ENCODE results near the gene NEAT1.

The NEAT1 gene

DNA sequence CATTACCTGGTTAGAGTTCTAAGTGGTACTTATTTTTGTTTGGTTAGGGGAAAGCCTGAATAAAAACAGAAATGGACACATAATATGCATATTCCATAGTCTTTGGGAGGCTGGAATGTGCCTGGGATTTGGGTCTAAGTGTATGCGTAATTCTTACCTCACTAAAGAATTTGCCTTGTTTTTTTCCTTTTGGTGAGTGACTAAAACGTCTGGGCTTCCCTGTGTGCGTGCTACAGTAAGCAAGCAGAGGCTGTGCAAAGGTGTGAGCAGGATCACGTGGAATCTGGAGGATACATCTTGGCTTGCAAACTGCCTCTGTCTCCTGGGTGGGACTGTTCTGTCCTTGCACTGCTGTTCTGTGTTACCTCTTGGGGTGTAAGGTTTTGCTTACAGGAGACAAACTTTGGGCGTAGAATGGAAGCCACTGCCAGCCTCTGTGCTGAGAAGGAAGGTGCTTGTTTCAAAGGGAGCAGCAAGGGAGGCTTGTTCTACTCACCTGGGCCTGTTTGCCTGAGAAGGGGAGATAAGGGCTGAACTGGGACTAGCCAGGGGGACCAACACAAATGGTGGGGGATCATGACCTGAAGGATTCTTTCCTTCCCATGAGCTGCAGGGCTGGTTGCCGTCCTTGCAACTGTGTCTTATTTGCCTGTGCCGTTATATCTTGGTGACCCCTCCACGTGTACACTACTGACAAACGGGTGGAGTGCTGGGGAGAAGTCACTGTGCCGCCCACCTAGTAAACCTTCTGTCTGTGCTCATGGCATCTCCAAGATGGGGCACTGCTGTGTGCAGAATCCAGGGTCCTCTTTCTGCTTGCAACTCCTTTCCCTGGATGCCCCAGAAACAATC lies 4.5 kb downstream of the NEAT1 start:
- H3K27ac ChIP-seq (ENCODE audit: insufficient read depth in 1 of 2, low read depth in 1 of 2, low read length in 2 of 2, poor library complexity in 1 of 2, severe bottlenecking in 2 of 2) = peak overlapping the region; percentile 99 to 100
- POLR2A ChIA-PET = interaction anchor here (0.7 to 17.4 kb wide), 15 partner anchors 11 to 167 kb away, joined by 3 to 747 read pairs (median 5); partner anchors contain the start of genes FRMD8, MALAT1 and SLC25A45
- CTCF ChIA-PET = interaction anchor here (1.0 to 6.2 kb wide), 6 partner anchors 10 to 72 kb away, joined by 3 to 74 read pairs (median 3); partner anchors contain the start of gene MALAT1
- no peaks in the 10 kb centered on the region for H3K27me3 ChIP-seq (replicated peaks in 2 of 5; ENCODE audit: control insufficient read depth in 4 of 5, insufficient read depth in 5 of 5, low read length in 4 of 5)
- peaks cover 35 to 75% (median 51%) of the 10 kb centered on the region in 4 experiments for H3K4me1 ChIP-seq (ENCODE audit: control extremely low read depth in 1 of 4, control insufficient read depth in 4 of 4, insufficient read depth in 4 of 4, low read length in 3 of 4)
- WGBS (ENCODE audit: insufficient coverage) = 87% methylated on average over 3 of the region's 10 CpGs
- H3K36me3 ChIP-seq (ENCODE audit: control insufficient read depth in 4 of 4, insufficient read depth in 4 of 4, low read length in 3 of 4) = peaks cover 0 to 35% (median 9%) of the 10 kb centered on the region in 4 experiments
- peak overlapping the region in 6 of 7 experiments; percentile 76 to 100 (median 100) for H3K4me3 ChIP-seq (ENCODE audit: control insufficient read depth in 1 of 7, extremely low read depth in 1 of 7, insufficient read depth in 4 of 7, low read depth in 2 of 7, low read length in 6 of 7)
- DNase-seq = peak in 2 of 3 donors; percentile 82 to 90
- no peaks in the 10 kb centered on the region for H3K9me3 ChIP-seq (ENCODE audit: control extremely low read depth in 1 of 5, control insufficient read depth in 4 of 5, insufficient read depth in 2 of 5, low read depth in 1 of 5, low read length in 4 of 5)

DNA sequence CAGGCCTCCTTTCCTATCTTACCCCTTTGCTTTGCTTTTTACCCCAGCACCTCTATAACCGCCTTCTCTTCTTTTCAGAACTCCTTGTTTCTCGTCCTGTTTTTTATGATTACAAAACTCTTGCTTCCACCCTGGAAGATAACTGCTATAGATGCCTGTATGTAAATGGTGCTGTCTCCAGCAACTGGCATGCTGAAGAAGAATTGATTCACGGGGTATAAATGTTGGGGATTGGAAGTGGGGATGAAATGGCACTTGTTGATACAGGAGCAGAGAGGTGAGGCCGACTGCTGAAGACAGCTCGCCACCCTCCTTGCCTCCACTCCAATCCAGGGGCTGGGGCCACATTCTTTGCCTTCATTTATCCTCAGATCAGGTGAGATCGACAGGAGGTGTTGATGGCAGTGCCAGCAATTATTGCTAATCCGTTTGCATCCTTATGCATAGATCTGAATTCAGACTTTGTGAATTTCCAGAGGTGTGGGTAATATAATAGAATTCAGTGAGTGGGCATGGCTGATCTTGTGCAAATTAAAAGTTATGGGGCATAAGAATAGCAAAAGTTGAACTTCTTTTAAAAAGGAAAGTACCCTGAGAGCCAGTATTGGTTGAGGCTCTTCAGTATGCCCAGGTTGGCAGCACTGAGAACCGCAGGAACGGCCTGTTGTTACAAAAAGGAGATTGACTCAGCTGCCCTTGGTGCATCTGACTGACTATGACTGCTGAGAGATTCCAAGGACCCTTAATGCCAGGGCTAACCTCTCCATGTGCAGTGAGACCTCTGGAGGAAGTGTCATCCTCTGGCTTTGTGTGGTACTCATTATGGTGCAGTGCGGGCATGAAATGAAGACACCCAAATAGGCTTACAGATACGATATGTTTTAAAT lies 5.3 kb downstream of the NEAT1 start:
- ChIA-PET POLR2A (interaction anchor here (0.7 to 17.4 kb wide), 12 partner anchors 11 to 166 kb away, joined by 3 to 747 read pairs (median 3); partner anchors contain the start of genes FRMD8 and MALAT1), CTCF (interaction anchor here (1.3 to 4.7 kb wide), 4 partner anchors 9 to 80 kb away, joined by 3 to 26 read pairs (median 3); no protein-coding TSS in a partner anchor)
- peaks cover 36 to 80% (median 57%) of the 10 kb centered on the region in 4 experiments for H3K4me1 ChIP-seq (ENCODE audit: control extremely low read depth in 1 of 4, control insufficient read depth in 4 of 4, insufficient read depth in 4 of 4, low read length in 3 of 4)

DNA sequence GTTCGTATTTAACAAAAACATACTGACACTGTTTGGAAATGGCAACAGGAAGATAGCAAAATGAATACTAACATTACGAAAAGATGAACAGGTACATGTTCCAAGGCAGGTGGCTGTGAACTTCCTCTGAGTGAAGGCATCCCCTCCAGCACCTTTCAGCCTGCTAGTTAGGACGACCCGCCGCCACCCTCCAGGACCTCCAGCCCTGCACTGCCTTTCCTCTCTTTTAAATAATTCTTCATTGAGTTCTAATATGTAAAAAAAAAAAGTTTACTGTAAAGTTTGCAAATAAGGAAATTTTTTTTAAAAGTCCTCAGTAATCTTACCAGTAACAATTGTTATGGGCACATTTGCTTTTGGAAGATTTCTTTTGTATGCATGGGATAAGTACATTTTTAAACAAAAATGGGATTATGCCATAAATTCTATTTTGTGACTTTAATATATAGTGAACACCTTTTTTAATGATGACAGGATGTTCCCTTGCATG lies 6.0 kb downstream of the NEAT1 start:
- Histone ChIP-seq H3K4me3 (ENCODE audit: control insufficient read depth in 1 of 7, extremely low read depth in 1 of 7, insufficient read depth in 4 of 7, low read depth in 2 of 7, low read length in 6 of 7) (peak overlapping the region in 5 of 7 experiments; percentile 46 to 100 (median 99)), H3K4me1 (ENCODE audit: control extremely low read depth in 1 of 4, control insufficient read depth in 4 of 4, insufficient read depth in 4 of 4, low read length in 3 of 4) (peaks cover 36 to 75% (median 59%) of the 10 kb centered on the region in 4 experiments), H3K9me3 (ENCODE audit: control extremely low read depth in 1 of 5, control insufficient read depth in 4 of 5, insufficient read depth in 2 of 5, low read depth in 1 of 5, low read length in 4 of 5) (no peaks in the 10 kb centered on the region), H3K27ac (ENCODE audit: insufficient read depth in 1 of 2, low read depth in 1 of 2, low read length in 2 of 2, poor library complexity in 1 of 2, severe bottlenecking in 2 of 2) (peak overlapping the region in 1 of 2 experiments; percentile 100), H3K27me3 (replicated peaks in 2 of 5; ENCODE audit: control insufficient read depth in 4 of 5, insufficient read depth in 5 of 5, low read length in 4 of 5) (no peaks in the 10 kb centered on the region), H3K36me3 (ENCODE audit: control insufficient read depth in 4 of 4, insufficient read depth in 4 of 4, low read length in 3 of 4) (peaks cover 0 to 32% (median 8%) of the 10 kb centered on the region in 4 experiments)
- POLR2A ChIA-PET = interaction anchor here (0.6 to 17.4 kb wide), 4 partner anchors 12 to 75 kb away, joined by 3 to 747 read pairs (median 36); partner anchors contain the start of gene MALAT1
- DNase-seq = no peak
- CTCF ChIA-PET = interaction anchor here (1.6 kb wide), 1 partner anchor 79 kb away, joined by 3 read pairs; no protein-coding TSS in a partner anchor
- WGBS (ENCODE audit: insufficient coverage) = 62% methylated on average over 4 of the region's 5 CpGs

More for the DNA sequence above, 5.3 kb downstream of the NEAT1 start:
- Histone ChIP-seq H3K27me3 (replicated peaks in 2 of 5; ENCODE audit: control insufficient read depth in 4 of 5, insufficient read depth in 5 of 5, low read length in 4 of 5) (no peaks in the 10 kb centered on the region), H3K4me3 (ENCODE audit: control insufficient read depth in 1 of 7, extremely low read depth in 1 of 7, insufficient read depth in 4 of 7, low read depth in 2 of 7, low read length in 6 of 7) (peak overlapping the region in 6 of 7 experiments; percentile 31 to 100 (median 94)), H3K36me3 (ENCODE audit: control insufficient read depth in 4 of 4, insufficient read depth in 4 of 4, low read length in 3 of 4) (peaks cover 0 to 36% (median 9%) of the 10 kb centered on the region in 4 experiments), H3K9me3 (ENCODE audit: control extremely low read depth in 1 of 5, control insufficient read depth in 4 of 5, insufficient read depth in 2 of 5, low read depth in 1 of 5, low read length in 4 of 5) (no peaks in the 10 kb centered on the region), H3K27ac (ENCODE audit: insufficient read depth in 1 of 2, low read depth in 1 of 2, low read length in 2 of 2, poor library complexity in 1 of 2, severe bottlenecking in 2 of 2) (peak overlapping the region; percentile 99 to 100)
- whole genome bisulfite sequencing (ENCODE audit: insufficient coverage) = 53% methylated on average over 5 of the region's 11 CpGs
- peak in 2 of 3 donors; percentile 67 to 73 for DNase-seq

DNA sequence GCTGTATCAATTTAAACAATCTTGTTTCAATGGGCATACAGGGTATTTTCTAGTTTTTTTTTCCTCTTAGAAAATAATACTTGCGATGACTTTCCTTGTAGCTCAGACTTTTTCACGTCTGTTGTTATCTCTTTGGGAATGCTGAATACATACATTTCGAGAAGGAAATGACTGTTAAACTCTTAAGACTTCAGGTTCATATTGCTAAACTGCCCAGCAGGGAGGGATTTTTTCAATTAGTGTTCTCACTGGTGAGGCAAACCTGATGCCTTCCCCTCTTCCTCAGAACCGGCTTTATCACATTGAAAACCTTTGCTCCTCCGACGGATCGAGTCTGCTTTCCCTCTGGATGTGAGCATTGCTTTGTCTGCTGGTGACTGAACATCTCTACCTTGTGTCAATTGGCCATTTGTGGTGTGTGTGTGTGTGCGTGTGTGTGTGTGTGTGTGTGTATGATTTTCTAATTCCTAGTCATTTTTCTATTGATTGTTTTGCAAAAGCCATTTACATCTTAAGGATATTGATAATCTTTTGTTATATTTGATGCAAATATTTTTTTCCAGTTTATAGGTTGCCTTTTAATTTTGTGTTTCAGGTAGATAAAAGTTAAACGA lies 6.6 kb downstream of the NEAT1 start:
- peak in 2 of 3 donors; percentile 47 to 58 for DNase-seq
- WGBS (ENCODE audit: insufficient coverage) = 15% methylated on average over 3 of the region's 9 CpGs
- POLR2A ChIA-PET = interaction anchor here (0.6 to 17.4 kb wide), 5 partner anchors 9 to 74 kb away, joined by 3 to 747 read pairs (median 16); partner anchors contain the start of gene MALAT1
- Histone ChIP-seq H3K27me3 (replicated peaks in 2 of 5; ENCODE audit: control insufficient read depth in 4 of 5, insufficient read depth in 5 of 5, low read length in 4 of 5) (no peaks in the 10 kb centered on the region), H3K36me3 (ENCODE audit: control insufficient read depth in 4 of 4, insufficient read depth in 4 of 4, low read length in 3 of 4) (peaks cover 0 to 30% (median 9%) of the 10 kb centered on the region in 4 experiments), H3K9me3 (ENCODE audit: control extremely low read depth in 1 of 5, control insufficient read depth in 4 of 5, insufficient read depth in 2 of 5, low read depth in 1 of 5, low read length in 4 of 5) (no peaks in the 10 kb centered on the region), H3K27ac (ENCODE audit: insufficient read depth in 1 of 2, low read depth in 1 of 2, low read length in 2 of 2, poor library complexity in 1 of 2, severe bottlenecking in 2 of 2) (peak overlapping the region; percentile 56 to 100), H3K4me1 (ENCODE audit: control extremely low read depth in 1 of 4, control insufficient read depth in 4 of 4, insufficient read depth in 4 of 4, low read length in 3 of 4) (peaks cover 36 to 75% (median 59%) of the 10 kb centered on the region in 4 experiments), H3K4me3 (ENCODE audit: control insufficient read depth in 1 of 7, extremely low read depth in 1 of 7, insufficient read depth in 4 of 7, low read depth in 2 of 7, low read length in 6 of 7) (peak overlapping the region in 6 of 7 experiments; percentile 12 to 100 (median 51))
- CTCF ChIA-PET = interaction anchor here (1.0 to 1.6 kb wide), 2 partner anchors 78 to 79 kb away, joined by 3 to 4 read pairs; no protein-coding TSS in a partner anchor

DNA sequence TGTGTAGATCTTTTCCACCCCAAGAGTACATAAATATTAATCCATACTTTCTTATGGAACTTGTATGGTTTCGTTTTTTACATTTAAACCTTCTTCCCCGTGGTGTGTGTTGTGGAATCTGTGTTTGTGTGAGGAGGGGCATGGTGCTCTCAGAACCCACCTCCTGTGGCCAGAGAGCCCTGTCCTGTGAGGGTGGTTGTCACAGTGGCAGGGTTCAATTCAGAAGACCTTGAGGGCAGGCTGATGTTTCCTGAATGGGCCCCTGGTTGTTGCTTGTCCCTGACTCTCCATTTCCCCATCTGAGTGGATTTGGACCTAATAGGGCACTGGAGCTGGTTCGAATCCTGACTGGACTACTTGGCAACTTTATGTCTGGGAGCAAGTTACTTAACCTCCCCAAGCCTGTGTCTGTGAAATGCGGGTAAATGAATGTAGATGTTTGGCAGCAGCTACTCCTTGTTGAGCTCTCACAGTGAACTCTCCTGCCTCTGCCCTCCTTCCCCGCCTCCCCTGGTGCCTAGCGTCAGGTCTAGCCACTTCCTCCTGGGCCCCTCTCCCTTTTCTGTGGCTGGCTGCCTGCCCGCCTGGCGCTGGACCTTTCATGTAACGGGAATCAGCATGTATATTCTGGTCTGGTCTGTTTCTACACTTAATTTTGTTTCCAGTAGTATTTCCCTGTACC lies 7.3 kb downstream of the NEAT1 start:
- ChIA-PET CTCF (interaction anchor here (1.0 to 1.4 kb wide), 11 partner anchors 9 to 80 kb away, joined by 3 to 5 read pairs (median 3); no protein-coding TSS in a partner anchor), POLR2A (interaction anchor here (0.6 to 17.4 kb wide), 5 partner anchors 10 to 74 kb away, joined by 3 to 747 read pairs (median 7); partner anchors contain the start of gene MALAT1)
- Histone ChIP-seq H3K27ac (ENCODE audit: insufficient read depth in 1 of 2, low read depth in 1 of 2, low read length in 2 of 2, poor library complexity in 1 of 2, severe bottlenecking in 2 of 2) (peak overlapping the region; percentile 56 to 100), H3K27me3 (replicated peaks in 2 of 5; ENCODE audit: control insufficient read depth in 4 of 5, insufficient read depth in 5 of 5, low read length in 4 of 5) (no peaks in the 10 kb centered on the region), H3K36me3 (ENCODE audit: control insufficient read depth in 4 of 4, insufficient read depth in 4 of 4, low read length in 3 of 4) (peaks cover 0 to 30% (median 13%) of the 10 kb centered on the region in 4 experiments), H3K4me1 (ENCODE audit: control extremely low read depth in 1 of 4, control insufficient read depth in 4 of 4, insufficient read depth in 4 of 4, low read length in 3 of 4) (peaks cover 36 to 68% (median 58%) of the 10 kb centered on the region in 4 experiments), H3K4me3 (ENCODE audit: control insufficient read depth in 1 of 7, extremely low read depth in 1 of 7, insufficient read depth in 4 of 7, low read depth in 2 of 7, low read length in 6 of 7) (peak overlapping the region in 6 of 7 experiments; percentile 42 to 100 (median 56)), H3K9me3 (ENCODE audit: control extremely low read depth in 1 of 5, control insufficient read depth in 4 of 5, insufficient read depth in 2 of 5, low read depth in 1 of 5, low read length in 4 of 5) (no peaks in the 10 kb centered on the region)
- WGBS (ENCODE audit: insufficient coverage) = 0% methylated on average over 5 of the region's 9 CpGs
- peak in 2 of 3 donors; percentile 61 to 64 for DNase-seq

All from common myeloid progenitor, CD34-positive (primary cell).